ENCODE data around the gene MUC4.
"Not testable (repeated sequence)": the region's sequence is repeated elsewhere in the genome, so short reads cannot be mapped to it uniquely, and the experiment has no call there.

Gene MUC4

DNA sequence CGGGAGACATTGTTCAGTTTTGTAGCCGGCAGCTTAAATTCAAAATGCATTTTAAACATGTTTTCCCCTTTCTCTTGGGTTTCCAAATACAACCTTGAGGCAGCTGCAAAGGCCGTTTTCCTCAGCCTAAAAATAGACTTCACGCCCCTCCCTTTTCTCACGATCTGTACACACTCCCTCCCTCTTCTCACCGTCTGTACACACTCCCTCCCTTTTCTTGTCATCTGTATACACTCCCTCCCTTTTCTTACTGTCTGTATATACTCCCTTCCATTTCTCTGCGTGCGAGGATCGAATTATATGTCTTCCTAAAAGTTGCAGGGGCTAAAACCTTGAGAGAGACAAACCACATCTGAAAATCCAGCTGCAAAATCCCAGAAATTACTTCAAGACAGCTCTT is 8.9 kb downstream of the MUC4 start:
- POLR2A ChIA-PET, result no interaction called here
- no peak for DNase-seq (ENCODE audit: extremely low spot score)
- no peak for TF ChIP-seq CTCF (IDR thresholded peaks at IDR 0.05; ENCODE audit: control extremely low read depth, extremely low read depth, low read depth, missing control alignments)
- CTCF ChIA-PET, result interaction anchor here (0.6 kb wide), 1 partner anchor 56 kb away, joined by 3 read pairs; no protein-coding TSS in a partner anchor

DNA sequence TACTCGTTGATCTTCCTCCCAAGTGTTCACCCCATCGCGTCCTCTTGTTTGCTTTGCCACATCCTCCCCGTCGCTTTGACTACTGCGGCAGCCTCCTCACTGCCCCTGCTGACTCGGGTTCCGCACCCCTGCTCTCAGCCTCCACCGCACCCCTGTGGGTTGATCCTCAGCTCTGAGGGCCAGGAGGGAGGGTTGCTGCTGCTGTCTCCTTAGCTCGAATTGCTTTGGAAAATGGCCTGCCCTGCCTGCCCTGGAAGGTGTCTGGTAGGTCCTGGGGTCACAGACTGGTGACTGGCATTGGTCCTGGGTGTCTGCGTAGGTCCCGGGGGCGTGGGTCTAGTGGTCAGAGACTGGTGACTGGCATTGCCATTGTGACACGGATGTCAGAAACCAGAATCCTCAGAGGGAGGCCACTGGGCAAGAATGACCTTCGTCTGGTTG is 9.4 kb downstream of the MUC4 start:
- ChIA-PET CTCF (no interaction called here), POLR2A (no interaction called here)
- DNase-seq (ENCODE audit: extremely low spot score), result no peak
- no peak for TF ChIP-seq CTCF (IDR thresholded peaks at IDR 0.05; ENCODE audit: control extremely low read depth, extremely low read depth, low read depth, missing control alignments)

DNA sequence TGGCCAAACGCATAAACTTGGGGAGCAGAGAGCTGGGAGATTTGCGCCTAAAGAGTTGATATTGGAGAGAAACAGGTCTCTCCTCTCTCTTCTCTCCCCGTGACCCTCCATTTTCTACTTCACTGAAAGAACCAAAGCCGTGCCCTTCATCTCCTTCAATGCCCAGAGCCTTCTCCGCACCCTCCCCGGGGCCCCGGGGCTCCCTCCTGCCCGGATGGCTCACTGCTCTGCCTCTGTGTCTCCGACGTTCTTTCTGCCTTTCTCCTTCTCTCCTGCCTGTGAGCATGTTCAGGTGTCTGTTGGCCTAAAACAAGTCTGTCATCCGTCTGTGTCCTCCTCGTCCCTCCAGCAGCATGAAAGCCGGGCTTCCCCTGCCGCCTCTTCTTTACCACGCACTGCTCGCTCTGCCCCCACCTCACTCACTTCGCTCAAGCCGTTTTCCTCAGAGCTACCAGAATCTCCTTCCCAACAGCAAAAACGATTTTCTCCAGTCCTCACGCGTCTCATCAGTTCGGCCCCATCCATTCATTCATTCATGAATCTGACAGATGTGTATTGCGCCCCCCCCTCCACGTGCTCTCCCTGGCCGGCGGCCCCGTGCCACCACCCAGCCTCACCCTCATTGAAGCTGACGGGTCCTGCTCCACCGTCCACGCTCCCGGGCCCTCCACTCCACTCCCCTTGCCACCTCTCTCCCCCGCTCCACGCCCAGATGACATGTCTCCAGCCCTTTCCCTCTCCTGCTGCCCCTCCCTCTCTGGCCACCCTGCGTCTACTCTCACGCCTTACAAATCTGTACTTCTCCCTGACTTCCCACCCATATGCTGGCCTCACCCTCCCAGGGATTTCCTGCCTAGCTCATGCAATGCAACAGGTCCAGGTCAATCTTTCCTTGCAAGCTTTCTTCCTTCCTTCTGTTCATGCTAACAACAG is 10.2 kb downstream of the MUC4 start:
- CTCF ChIA-PET, result interaction anchor here (0.7 kb wide), 1 partner anchor 48 kb away, joined by 3 read pairs; no protein-coding TSS in a partner anchor
- DNase-seq (ENCODE audit: extremely low spot score), result no peak
- POLR2A ChIA-PET, result no interaction called here
- no peak for TF ChIP-seq CTCF (IDR thresholded peaks at IDR 0.05; ENCODE audit: control extremely low read depth, extremely low read depth, low read depth, missing control alignments)

DNA sequence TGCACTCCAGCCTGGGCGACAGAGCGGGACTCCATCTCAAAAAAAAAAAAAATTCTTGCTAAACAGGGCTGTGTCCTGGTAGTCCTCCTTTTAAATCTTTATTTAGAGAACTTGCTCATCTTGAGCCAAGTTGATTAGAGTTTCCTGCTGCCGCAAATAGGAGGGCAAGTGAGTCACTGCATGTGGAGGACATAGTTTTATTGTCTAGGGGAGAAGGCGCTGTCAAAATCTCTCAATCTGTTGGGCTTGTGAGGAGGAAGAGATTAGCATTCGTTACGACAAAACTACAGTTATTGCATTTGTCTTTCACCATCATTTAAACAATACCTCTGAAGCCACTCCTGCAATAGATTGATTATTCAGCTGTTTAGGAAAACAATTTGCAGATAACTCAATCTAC is 11.5 kb downstream of the MUC4 start:
- CTCF ChIA-PET, result interaction anchor here (0.7 kb wide), 1 partner anchor 43 kb away, joined by 3 read pairs; no protein-coding TSS in a partner anchor
- POLR2A ChIA-PET, result no interaction called here
- no peak for TF ChIP-seq CTCF (IDR thresholded peaks at IDR 0.05; ENCODE audit: control extremely low read depth, extremely low read depth, low read depth, missing control alignments)
- no peak for DNase-seq (ENCODE audit: extremely low spot score)

DNA sequence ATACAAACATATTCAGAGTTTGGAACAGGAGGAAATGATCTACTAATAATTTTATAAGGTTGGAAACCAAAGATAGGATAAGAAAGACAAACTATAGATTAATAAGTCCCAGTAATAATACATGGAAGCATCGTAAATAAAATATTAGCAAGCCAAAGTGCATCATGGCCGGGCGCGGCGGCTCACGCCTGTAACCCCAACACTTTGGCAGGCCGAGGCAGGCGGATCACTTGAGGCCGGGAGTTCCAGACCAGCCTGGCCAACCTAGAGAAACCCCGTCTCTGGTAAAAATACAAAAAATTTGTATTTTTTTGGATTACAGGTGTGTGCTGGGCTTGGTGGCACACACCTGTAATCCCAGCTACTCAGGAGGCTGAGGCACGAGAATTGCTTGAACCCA is 14.9 kb downstream of the MUC4 start:
- ChIA-PET CTCF (interaction anchor here (1.5 kb wide), 1 partner anchor 25 kb away, joined by 4 read pairs; no protein-coding TSS in a partner anchor), POLR2A (no interaction called here)
- TF ChIP-seq CTCF (IDR thresholded peaks at IDR 0.05; ENCODE audit: control extremely low read depth, extremely low read depth, low read depth, missing control alignments), result no peak
- DNase-seq (ENCODE audit: extremely low spot score), result no peak

- no peak for DNase-seq (ENCODE audit: extremely low spot score)
- ChIA-PET POLR2A (no interaction called here), CTCF (interaction anchor here (0.9 kb wide), 1 partner anchor 49 kb away, joined by 3 read pairs; no protein-coding TSS in a partner anchor)
- TF ChIP-seq CTCF (IDR thresholded peaks at IDR 0.05; ENCODE audit: control extremely low read depth, extremely low read depth, low read depth, missing control alignments), result no peak
Observed at GRCh38 chr3:195794708-195795107, 17.0 kb downstream of the MUC4 start.

GRCh38 chr3:195792621-195793020 is 19.1 kb downstream of the MUC4 start:
- DNase-seq (ENCODE audit: extremely low spot score); CTCF ChIA-PET; POLR2A ChIA-PET: not testable (repeated sequence)

Measured in GM10248 (cell line).